NOMO-1 treated with dmso at 0.1 percent for 144 hours (cell line): Measurements from ENCODE around the gene PPA2.

Experiments
- DNase-seq: peaks from one replicate; lab custom pipeline; 2025; ENCODE audit not compliant: unreplicated experiment; lab: John Stamatoyannopoulos, UW

The PPA2 gene

GRCh38 chr4:105327222-105327621, 146.6 kb downstream of the PPA2 start:
- no peak for DNase-seq
